ENCODE data around the gene PHLDB3. TPM values are rescaled to one million over a fixed set of nuclear protein-coding genes. Genes with fewer than 3 reads are reported as not detected.
"Not testable (repeated sequence)": the region's sequence is repeated elsewhere in the genome, so short reads cannot be mapped to it uniquely, and the experiment has no call there.

PHLDB3 gene
- total RNA-seq, 1 experiment from 2014 or later = 10.0 TPM

DNA sequence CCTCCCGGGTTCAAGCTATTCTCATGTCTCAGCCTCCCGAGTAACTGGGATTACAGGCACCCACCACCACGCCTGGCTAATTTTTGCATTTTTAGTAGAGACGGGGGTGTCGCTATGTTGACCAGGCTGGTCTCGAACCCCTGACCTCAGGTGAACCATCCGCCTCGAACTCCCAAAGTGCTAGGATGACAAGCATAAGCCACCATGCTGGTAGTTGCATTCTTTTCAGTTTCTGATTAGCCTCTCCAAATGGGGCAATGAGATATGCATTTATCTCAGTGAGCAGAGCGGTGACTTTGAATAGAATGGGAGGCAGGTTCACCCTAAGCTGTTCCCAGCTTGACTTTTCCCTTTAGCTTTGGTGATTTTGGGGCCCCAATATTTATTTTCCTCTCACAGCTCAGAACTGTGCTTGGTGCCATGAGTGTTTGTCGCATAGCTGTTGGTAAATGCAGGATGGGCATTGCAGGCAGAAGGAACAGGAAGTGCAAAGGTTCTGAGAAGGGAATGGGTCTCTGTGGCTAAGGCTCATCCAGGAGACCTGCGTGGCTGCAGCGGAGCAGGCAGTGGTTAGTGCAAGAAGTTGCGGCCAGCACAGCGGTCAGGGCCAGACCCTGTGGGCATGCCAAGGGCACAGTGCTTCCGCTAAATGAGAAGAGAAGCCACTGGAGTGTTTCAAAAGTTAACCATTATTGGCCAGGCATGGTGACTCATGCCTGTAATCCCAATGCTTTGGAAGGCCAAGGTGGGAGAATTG lies 59.8 kb downstream of the PHLDB3 start:
- no peak for DNase-seq (ENCODE audit: low read depth)

DNA sequence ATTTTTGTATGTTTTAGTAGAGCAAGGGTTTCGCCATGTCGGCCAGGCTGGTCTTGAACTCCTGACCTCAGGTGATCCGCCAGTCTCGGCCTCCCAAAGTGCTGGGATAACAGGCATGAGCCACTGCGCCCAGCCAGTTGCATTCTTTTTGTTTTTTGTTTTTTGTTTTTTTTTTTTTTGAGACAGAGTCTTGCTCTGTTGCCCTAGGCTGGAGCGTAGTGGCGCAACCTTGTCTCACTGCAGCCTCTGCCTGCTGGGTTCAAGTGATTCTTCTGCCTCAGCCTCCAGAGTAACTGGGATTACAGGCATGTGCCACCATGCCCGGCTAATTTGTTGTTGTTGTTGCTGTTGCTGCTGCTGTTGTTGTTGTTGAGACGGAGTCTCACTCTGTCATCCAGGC lies 60.5 kb downstream of the PHLDB3 start:
- DNase-seq (ENCODE audit: low read depth) = not testable (repeated sequence)

DNA sequence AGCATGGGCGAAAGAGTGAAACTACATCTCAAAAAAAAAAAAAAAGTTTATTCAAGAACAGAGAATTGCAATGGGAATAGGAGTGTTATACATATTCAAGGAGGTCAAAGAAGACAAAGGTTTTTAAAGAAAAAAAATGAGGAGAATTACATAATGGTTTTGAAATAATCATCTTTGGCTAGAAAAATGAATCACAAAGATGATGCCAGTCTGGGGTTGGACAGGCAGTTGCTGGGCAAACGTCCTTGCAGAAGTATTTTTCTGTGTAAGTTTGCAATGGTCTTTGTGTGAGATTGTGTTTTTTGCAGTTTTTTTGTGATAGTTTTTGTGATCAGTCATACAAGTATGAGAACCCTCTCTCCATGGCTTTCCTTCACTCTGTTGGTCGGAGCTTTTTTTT lies 62.8 kb downstream of the PHLDB3 start:
- no peak for DNase-seq (ENCODE audit: low read depth)

DNA sequence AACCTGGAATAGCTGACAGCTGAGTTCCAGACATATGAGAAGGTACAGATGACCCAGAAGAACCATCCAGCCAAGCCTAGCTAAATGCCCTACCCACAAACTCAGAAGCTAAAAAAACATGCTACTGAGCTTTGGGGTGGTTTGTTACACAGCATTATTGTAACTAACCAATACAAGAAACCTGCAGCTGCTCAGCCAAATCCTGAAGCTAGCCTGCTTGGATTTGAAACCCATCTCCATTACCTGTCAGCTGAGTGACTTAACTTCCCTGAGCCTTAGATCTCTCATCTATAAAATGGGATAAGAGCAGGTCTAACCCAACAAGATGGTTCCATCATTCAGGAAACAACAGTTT lies 64.9 kb downstream of the PHLDB3 start:
- no peak for DNase-seq (ENCODE audit: low read depth)

DNA sequence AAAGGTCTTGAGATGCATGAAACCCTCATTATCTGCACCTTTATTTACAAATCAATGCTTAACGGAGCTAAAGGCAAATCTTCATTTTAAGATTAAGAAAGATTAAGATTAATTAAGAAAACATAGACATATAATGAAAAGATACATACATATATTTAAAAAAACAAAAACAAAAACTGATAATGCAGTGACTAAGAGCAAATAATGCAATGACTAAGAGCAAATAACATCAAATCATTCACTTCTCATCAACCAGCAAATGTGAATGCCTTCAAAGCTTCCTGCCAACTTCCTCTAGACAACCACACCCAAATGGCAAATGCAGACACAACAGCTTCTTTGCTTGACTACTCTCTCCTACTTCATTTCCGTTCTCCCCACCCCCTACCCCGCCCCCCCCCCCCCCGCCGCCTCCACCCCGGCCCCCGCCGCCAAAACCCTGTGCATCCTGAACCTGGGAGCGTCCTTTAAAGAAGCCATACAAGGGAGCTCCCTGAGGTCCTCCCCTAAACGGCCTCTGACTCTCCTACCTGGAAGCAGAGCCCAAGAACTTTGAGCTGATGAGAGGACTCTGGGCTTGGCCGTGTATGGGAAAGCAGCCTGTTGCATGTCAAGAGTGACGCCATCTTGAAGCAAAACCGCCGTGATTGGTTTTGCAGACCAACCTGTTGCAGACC lies 65.4 kb downstream of the PHLDB3 start:
- DNase-seq (ENCODE audit: low read depth) = peak; percentile 48

DNA sequence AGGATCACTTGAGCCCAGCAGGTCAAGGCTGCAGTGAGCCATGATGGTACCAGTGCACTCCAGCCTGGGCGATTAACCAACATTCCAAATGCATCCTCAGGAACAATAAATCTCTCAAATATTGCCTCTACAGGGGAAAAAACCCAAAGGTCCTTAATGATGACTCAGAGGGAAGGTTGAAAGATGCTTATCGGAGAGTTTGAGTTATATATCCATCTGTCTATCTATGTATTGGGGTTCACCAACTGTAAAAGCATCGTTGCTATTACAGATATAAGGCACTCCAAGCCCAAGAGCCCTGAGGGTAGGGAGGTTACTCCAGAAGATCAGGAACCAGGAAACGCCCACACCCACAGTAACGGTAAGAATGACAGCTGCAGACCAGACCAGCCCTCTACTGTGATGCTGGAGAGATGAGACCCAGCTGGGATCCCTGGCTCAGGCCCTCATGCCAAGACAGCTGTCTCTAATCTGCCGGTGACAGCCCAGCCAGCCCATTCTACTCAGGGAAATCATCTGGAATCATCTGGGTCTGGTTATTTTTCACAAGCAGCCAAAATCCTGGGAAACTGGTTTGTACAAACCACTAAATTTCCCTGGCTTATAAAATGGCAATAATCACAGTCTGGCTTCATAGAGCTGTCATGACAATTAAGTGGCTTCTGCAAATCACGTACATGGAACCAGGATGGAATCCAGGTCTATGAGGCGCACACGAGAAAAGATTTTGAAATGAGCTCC lies 66.1 kb downstream of the PHLDB3 start:
- DNase-seq (ENCODE audit: low read depth) = peak; percentile 82

DNA sequence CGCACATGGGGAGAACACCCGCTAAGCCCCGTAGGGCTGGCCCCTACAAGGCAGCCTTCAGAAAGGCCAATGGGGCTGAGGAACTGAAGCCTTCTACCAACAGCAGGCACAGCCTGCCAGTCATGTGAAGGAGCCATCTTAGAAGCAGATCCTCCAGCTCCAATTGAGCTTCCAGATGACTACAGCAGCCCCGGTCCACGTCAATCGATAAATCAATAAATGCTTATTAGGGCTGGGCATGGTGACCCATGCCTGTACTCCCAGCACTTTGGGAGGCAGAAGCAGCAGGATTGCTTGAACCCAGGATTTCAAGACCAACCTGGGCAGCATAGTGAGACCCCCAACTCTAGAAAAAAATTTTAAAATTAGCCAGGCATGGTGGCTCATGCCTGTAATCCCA lies 66.8 kb downstream of the PHLDB3 start:
- DNase-seq (ENCODE audit: low read depth) = no peak

DNA sequence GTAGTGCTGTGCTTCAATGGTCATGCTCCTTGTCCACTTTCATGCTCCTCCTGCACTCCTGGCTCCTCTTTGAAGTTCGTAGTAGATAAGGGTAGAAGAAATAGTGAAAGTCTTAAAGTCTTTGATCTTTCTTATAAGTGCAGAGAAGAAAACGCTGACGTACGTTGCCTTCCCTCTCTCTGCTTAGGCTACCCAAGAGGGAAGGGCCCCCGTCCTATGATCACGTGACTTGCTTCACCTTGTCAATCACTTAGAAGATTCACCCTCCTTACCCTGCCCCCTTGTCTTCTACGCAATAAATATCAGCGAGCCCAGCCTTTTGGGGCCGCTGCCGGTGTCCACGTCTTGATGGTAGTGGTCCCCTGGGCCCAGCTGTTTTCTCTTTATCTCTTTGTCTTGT lies 67.3 kb downstream of the PHLDB3 start:
- DNase-seq (ENCODE audit: low read depth) = not testable (repeated sequence)

DNA sequence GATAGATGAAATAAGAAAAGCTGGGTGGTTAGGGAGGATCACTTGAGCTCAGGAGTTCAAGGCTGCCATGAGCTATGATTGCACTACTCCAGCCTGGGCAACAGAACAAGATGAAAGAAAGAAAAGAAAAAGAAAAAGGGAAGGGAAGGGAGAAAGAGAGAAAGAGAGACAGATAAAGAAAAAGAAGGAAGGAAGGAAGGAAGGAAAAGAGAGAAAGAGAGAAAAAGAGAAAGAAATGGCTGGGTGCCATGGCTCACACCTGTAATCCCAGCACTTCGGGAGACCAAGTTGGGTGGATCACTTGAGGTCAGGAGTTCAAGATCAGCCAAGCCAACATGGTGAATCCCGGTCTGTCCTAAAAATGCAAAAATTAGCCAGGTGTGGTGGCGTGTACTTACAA lies 68.8 kb downstream of the PHLDB3 start:
- DNase-seq (ENCODE audit: low read depth) = no peak

DNA sequence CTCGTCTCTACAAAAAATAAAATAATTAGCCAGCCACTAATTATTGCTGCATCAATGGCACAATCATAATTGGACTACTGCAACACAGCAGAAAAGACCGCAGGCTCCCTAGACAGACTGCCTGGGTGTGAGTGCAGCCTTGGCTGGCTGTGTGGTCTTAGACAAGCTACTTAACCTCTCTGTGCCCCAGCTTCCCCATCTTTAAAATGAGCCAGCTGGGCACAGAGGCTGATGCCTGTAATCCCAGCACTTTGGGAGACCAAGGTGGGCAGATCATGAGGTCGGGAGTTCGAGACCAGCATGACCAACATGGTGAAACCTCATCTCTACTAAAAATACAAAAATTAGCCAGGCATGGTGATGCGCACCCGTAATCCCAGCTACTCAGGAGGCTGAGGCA lies 70.9 kb downstream of the PHLDB3 start:
- no peak for DNase-seq (ENCODE audit: low read depth)

DNA sequence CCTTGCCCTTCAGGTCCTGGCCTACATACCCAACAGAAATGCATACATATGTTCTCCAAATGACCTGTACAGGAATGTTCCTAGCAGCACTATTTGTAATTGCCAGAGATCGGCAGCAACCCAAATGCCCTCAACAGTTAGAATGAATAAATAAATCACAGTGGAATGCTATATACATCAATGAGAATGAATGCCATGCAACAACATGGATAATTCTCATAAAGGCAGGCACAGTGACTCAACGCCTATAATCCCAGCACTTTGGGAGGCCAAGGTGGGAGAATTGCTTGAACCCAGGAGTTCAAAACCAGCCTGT lies 71.2 kb downstream of the PHLDB3 start:
- DNase-seq (ENCODE audit: low read depth) = no peak

DNA sequence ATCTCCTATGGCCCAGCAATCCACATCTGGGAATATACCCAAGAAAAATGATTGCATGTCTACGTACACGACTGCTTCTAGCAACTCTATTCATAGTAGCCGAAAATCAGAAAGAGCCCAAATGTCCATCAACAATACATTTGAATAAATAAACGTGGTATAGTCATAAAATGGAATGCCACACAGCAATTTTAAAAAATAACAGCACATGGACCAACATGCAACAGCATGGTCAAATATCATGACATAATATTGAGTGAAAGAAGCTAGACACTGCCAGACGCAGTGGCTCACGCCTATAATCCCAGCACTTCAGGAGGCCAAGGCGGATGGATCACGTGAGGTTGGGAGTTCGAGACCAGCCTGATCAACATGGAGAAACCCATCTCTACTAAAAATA lies 73.6 kb downstream of the PHLDB3 start:
- DNase-seq (ENCODE audit: low read depth) = no peak

DNA sequence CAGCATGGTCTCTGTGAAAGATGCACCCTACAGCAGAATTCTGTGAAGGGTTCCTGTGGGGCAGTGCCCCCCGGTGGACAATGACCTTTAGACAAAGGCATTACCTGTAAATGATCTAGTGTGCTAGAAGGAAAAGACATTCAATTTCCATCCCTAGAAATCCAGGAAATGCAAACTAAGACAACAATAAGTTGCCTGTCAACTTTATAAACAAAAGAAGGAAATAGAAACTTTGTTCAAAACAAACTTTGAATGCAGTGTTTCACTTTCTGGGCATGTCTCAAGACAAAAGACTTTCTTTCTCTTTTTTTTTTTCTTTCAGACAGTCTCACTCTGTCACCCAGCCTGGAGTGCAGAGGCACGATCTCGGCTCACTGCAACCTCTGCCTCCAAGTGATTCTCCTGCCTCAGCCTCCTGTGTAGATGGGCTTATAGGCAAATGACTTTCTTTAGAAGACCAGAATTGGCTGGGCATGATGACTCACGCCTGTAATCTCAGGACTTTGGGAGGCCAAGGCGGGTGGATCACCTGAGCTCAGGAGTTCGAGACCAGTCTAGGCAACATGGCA lies 74.3 kb downstream of the PHLDB3 start:
- no peak for DNase-seq (ENCODE audit: low read depth)

DNA sequence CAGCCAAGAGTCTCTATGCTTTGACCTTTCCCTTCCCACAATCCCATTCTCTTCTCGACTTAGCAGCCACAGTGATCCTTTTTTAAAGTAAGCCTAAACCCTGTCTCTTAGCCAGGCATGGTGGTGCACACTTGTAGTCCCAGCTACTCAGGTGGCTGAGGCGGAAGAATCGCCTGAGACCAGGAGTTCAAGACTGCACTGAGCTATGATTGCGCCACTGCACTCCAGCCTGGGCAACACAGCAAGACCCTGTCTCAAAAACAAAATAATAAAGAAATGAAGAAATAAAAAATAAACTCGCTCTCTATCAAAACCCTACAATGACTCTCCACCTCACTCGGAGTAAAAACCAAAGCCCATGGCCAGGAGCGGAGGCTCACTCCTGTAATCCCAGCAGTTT lies 75.2 kb downstream of the PHLDB3 start:
- no peak for DNase-seq (ENCODE audit: low read depth)

DNA sequence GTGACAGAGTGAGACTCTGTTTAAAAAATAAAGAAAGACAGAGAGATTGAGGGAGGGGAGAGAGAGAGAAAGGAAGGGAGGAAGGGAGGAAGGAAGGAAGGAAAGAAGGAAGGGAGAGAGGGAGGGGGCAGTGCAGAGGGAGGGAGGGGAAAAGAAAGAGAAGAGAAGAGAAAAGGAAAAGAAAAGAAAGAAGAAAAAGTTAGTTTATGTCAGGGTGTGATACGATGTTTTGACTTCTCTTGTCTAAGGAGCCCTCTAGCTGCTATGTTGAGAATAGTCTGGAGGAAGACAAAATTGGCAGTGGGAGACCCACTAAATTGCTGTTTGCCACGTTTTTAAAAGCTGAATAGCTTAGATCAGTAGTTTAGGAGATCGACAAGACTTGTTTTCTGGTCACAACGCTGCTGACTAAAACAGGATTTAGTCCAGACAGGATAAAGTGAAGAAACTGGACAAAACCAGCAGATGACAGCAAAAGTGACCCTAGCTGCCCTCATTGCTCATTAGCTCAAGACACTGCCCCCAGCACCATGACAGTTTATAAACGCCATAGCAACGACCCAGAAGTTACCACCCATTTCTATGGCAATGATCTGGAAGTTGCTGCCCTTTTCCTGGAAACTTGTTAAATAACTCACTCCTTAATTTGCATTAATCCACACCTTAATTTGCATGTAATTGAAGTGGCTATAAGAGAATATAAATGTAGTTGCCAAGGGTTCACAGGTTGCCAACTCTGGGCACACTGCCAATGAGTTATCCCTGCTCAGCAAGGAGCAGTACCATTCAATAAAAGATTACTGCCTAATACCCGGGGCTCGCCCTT lies 78.8 kb downstream of the PHLDB3 start:
- peak; percentile 20 for DNase-seq (ENCODE audit: low read depth)

Other genes starting within 250 kb of the PHLDB3 start
- not detected in 2 replicates for gene PSG9, start 235.2 kb downstream of the PHLDB3 start, total RNA-seq (2014; rRNA removed)
- not detected in 2 replicates for gene CD177, start 151.1 kb downstream of the PHLDB3 start, total RNA-seq (2014; rRNA removed)
- not detected in 2 replicates for gene TEX101, start 89.9 kb downstream of the PHLDB3 start, total RNA-seq (2014; rRNA removed)
- gene LYPD3, start 39.1 kb downstream of the PHLDB3 start, total RNA-seq (2014; rRNA removed) = 0.17 TPM in 1 of 2 replicates, not detected in the other
- 40.0 and 40.8 TPM in 2 replicates for gene ETHE1, start 22.5 kb upstream of the PHLDB3 start, total RNA-seq (2014; rRNA removed)
- gene ZNF575, start 28.4 kb upstream of the PHLDB3 start, total RNA-seq (2014; rRNA removed) = 1.5 TPM in 1 of 2 replicates, not detected in the other
- gene XRCC1, start 70.8 kb upstream of the PHLDB3 start, total RNA-seq (2014; rRNA removed) = 46.6 and 46.8 TPM in 2 replicates
- 0.29 TPM in 1 of 2 replicates, not detected in the other for gene PINLYP, start 71.1 kb upstream of the PHLDB3 start, total RNA-seq (2014; rRNA removed)
- 20.1 and 23.2 TPM in 2 replicates for gene IRGQ, start 91.4 kb upstream of the PHLDB3 start, total RNA-seq (2014; rRNA removed)
- 18.3 and 20.3 TPM in 2 replicates for gene ZNF576, start 91.8 kb upstream of the PHLDB3 start, total RNA-seq (2014; rRNA removed)
- 0.11 TPM in 1 of 2 replicates, not detected in the other for gene SRRM5, start 107.3 kb upstream of the PHLDB3 start, total RNA-seq (2014; rRNA removed)
- gene ZNF428, start 114.9 kb upstream of the PHLDB3 start, total RNA-seq (2014; rRNA removed) = 56.8 and 58.4 TPM in 2 replicates
- gene CADM4, start 135.1 kb upstream of the PHLDB3 start, total RNA-seq (2014; rRNA removed) = 0.69 TPM in 1 of 2 replicates, not detected in the other
- 128 and 170 TPM in 2 replicates for gene PLAUR, start 165.4 kb upstream of the PHLDB3 start, total RNA-seq (2014; rRNA removed)
- not detected in 2 replicates for gene IRGC, start 211.3 kb upstream of the PHLDB3 start, total RNA-seq (2014; rRNA removed)

Measured in LHCN-M2 (cell line).